Measurements from ENCODE around the gene CALR.

The CALR gene

DNA sequence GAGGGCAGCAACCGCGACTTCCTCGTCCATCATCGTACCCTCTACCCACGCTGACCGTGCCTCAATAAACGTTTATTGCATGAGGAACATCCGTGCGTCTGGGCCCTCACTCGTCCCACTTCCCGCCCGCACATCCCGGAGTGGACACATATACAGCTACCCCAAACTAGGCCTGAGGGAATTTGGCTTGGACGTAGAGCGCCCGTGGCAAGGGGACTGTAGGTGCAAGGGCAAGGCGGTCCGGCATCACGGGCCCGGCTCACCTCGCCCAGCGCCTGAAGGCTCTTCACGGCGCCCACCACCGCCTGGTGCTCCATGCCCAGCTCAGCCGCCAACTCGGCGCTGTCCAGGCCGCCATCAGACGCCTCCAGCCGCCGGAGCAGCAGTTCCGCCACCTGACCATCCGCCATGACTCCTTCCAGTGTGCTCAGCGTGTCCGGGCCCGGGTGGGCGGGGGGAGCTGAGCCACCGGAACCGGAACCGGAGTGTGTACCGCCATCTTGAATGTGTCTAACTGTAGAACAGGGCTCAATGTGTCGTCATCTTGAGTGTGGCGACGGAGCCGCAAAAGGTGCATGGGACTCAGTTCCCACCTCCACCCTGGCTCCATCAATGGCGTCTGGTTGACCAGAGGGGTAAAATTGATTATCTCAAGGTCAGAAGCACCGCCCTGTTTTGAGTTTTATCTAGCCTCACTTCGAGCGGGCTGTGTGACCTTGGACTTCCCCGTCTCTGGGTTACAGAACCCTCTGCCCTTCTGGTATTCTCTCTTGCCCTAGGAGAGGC is 4.9 kb upstream of the CALR start, which contains the start of gene FARSA:
TSS of gene FARSA (minus strand) at position 425 of the 786 bp plus-strand sequence. CDS start at position 410, 15 bp downstream.
- peak within 1 kb of the TSS; percentile 97 for H3K4me3 ChIP-seq (replicated peaks; ENCODE audit: insufficient read depth, low read length)
- no peaks in the 10 kb centered on the region for H3K27me3 ChIP-seq (ENCODE audit: insufficient read depth, poor library complexity, severe bottlenecking)
- DNase-seq (ENCODE audit: low read depth in 1 of 2, low spot score in 1 of 2) = peak; percentile 93 to 94
- TF ChIP-seq REST (IDR thresholded peaks at IDR 0.05; ENCODE audit: insufficient replicate concordance, low read depth) (peak; percentile 79), POLR2AphosphoS5 (IDR thresholded peaks at IDR 0.05; ENCODE audit: low read depth) (peak; percentile 100), SPI1 (IDR thresholded peaks at IDR 0.05; ENCODE audit: borderline replicate concordance, low read depth) (0 out of 2 replicates have a peak, but pooled peaks have one; percentile 4), CTCF (IDR thresholded peaks at IDR 0.05; ENCODE audit: insufficient read depth, low read length) (no peak), GABPA (IDR thresholded peaks at IDR 0.05; ENCODE audit: low read depth) (peak; percentile 93)
- peak within 1 kb of the TSS; percentile 94 for H3K27ac ChIP-seq (replicated peaks)

DNA sequence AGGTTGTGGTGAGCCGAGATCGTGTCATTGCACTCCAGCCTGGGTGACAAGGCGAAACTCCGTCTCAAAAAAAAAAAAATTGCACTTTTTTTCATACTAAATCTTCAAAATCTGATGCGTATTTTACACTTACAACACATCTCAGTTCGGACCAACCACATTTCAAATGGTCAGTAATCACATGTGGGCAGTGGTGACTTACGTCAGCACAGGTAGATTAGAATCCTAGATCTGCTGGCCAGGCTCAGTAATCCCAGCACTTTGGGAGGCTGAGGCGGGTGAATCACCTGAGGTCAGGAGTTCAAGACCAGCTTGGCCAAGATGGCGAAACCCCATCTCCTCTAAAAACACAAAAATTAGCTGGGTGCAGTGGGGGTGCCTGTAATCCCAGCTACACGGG is 3.3 kb upstream of the CALR start:
- no peak for DNase-seq (ENCODE audit: low read depth in 1 of 2, low spot score in 1 of 2)
- Histone ChIP-seq H3K27ac (replicated peaks) (peak overlapping the region; percentile 97), H3K27me3 (ENCODE audit: insufficient read depth, poor library complexity, severe bottlenecking) (no peaks in the 10 kb centered on the region), H3K4me3 (replicated peaks; ENCODE audit: insufficient read depth, low read length) (no peak overlapping the region)
- TF ChIP-seq CTCF (IDR thresholded peaks at IDR 0.05; ENCODE audit: insufficient read depth, low read length) (no peak), POLR2AphosphoS5 (IDR thresholded peaks at IDR 0.05; ENCODE audit: low read depth) (no peak), SPI1 (IDR thresholded peaks at IDR 0.05; ENCODE audit: borderline replicate concordance, low read depth) (no peak), REST (IDR thresholded peaks at IDR 0.05; ENCODE audit: insufficient replicate concordance, low read depth) (no peak), GABPA (IDR thresholded peaks at IDR 0.05; ENCODE audit: low read depth) (no peak)

GRCh38 chr19:12936582-12936981 is 1.8 kb upstream of the CALR start:
- peak overlapping the region; percentile 97 for H3K27ac ChIP-seq (replicated peaks)
- H3K27me3 ChIP-seq (ENCODE audit: insufficient read depth, poor library complexity, severe bottlenecking) = no peaks in the 10 kb centered on the region
- DNase-seq (ENCODE audit: low read depth in 1 of 2, low spot score in 1 of 2) = peak; percentile 61 to 69
- TF ChIP-seq SPI1 (IDR thresholded peaks at IDR 0.05; ENCODE audit: borderline replicate concordance, low read depth) = peak; percentile 55
- no peak for TF ChIP-seq REST (IDR thresholded peaks at IDR 0.05; ENCODE audit: insufficient replicate concordance, low read depth)
- peak; percentile 70 for TF ChIP-seq POLR2AphosphoS5 (IDR thresholded peaks at IDR 0.05; ENCODE audit: low read depth)
- no peak for TF ChIP-seq GABPA (IDR thresholded peaks at IDR 0.05; ENCODE audit: low read depth)
- no peak for TF ChIP-seq CTCF (IDR thresholded peaks at IDR 0.05; ENCODE audit: insufficient read depth, low read length)
- H3K4me3 ChIP-seq (replicated peaks; ENCODE audit: insufficient read depth, low read length) = 0 out of 2 replicates have a peak overlapping the region, but pooled peaks have one; percentile 42

Data from HL-60 (cell line).